Heart left ventricle (tissue), 16 donors: ENCODE measurements around the gene NUP214. TPM values are rescaled to one million over a fixed set of nuclear protein-coding genes. Genes with fewer than 3 reads are reported as not detected.
A peak's percentile ranks its signal among the peaks of the same experiment; 100 is the strongest.

Experiments
- ATAC-seq, 4 donors: fragments of 200-7000 bp; cut with Tn5 transposase; one replicate each; pipeline ENCODE4 v1.9.1; 2020 to 2022; ENCODE audit warnings: moderate library complexity in 4 of 4, mild to moderate bottlenecking in 3 of 4, moderate number of reproducible peaks in 1 of 4
- DNase-seq, 5 donors: peaks; one replicate each; pipeline ENCODE4 v3.0.0-alpha.2; 2020
- H3K27ac ChIP-seq, 12 donors: fragments of 200-600 bp; sonication (generic) in 4 of 12; one replicate each; pipeline versions ENCODE4 v1.5.0 to v1.8.0; 2016 to 2022; ENCODE audit warnings: mild to moderate bottlenecking in 2 of 12
- H3K27me3 ChIP-seq, 9 donors: fragments of 200-600 bp; sonication (generic) in 2 of 9; one replicate each; pipeline versions ENCODE4 v1.5.1 to v1.8.0; 2016 to 2022; ENCODE audit warnings: mild to moderate bottlenecking in 3 of 9
- H3K36me3 ChIP-seq, 9 donors: fragments of 200-600 bp; sonication (generic) in 2 of 9; one replicate each; pipeline versions ENCODE4 v1.5.0 to v1.8.0; 2018 to 2022; ENCODE audit warnings: mild to moderate bottlenecking in 2 of 9
- H3K4me1 ChIP-seq, 12 donors: fragments of 200-600 bp; sonication (generic) in 4 of 12; one replicate each; pipeline versions ENCODE4 v1.5.0 to v1.8.0; 2016 to 2022; ENCODE audit warnings: mild to moderate bottlenecking in 3 of 12
- H3K4me3 ChIP-seq, 12 donors: fragments of 200-600 bp; sonication (generic) in 4 of 12; one replicate each; pipeline versions ENCODE4 v1.5.0 to v1.8.0; 2017 to 2022; ENCODE audit warnings: mild to moderate bottlenecking in 9 of 12, moderate library complexity in 4 of 12
- H3K9me3 ChIP-seq, 12 donors: fragments of 200-600 bp; sonication (generic) in 4 of 12; one replicate each; pipeline versions ENCODE4 v1.5.0 to v1.8.0; 2016 to 2022; ENCODE audit warnings: mild to moderate bottlenecking in 1 of 12
- CTCF ChIP-seq, 12 donors: fragments of 200-600 bp; sonication (generic) in 4 of 12; IDR thresholded peaks; one replicate each; pipeline versions ENCODE4 v1.5.0 to v1.8.0; 2018 to 2022; ENCODE audit warnings: antibody characterized with exemption in 12 of 12, mild to moderate bottlenecking in 5 of 12
- POLR2A ChIP-seq, 2 donors: fragments of 450-650 bp; IDR thresholded peaks; one replicate each; pipeline ENCODE4 v1.6.1; 2017; ENCODE audit warnings: antibody characterized with exemption in 2 of 2, mild to moderate bottlenecking in 2 of 2, moderate library complexity in 2 of 2
- WGBS, 4 donors: extraction: QIAGEN DNeasy Blood & Tissue Kit in 2 of 4; methylation state at CpG; one replicate each; pipeline versions ENCODE4 v1.1.5 to v1.1.7; 2013 to 2018; 5-methylcytosine and 5-hydroxymethylcytosine counted together
- intact Hi-C, 10 donors: fragments of 100-400 bp; cut with DNase I; formaldehyde crosslinking; loops; one replicate each; pipeline versions ENCODE4 v1.11.1 to v1.14.2; 2022
- polyA plus RNA-seq, 2 donors: library from polyadenylated mRNA; stranded (reverse); fragments of 200-250 nt; gene quantifications; one replicate each; pipeline ENCODE4 v1.2.3, GENCODE V29; 2013
- total RNA-seq, 9 donors: library from RNA; depleted of rRNA in 2 of 9; stranded (reverse); fragments of >200 nt in 2 of 9; fragmentation: NEBNext Ultra II Directional in 3 of 9; extraction: Animal tissue kit (Norgen Biotek cat#: 25700) in 3 of 9; gene quantifications; one replicate each; pipeline versions ENCODE4 v1.1.0 to v1.2.4, GENCODE V29; 2016 to 2023
- donor health status: ischemic (EF 13 %, LVEDD 7.1; RV severe dilation, severe dysfunction).
- donor health status: healthy with polysubstance abuse.
- donor health status: DM: no; HTN: yes; CAD: no.
- donor health status: DM: no; HTN: no; CAD: no.
- donor health status: ischemic (EF 25% LVEDD 6.9; RV normal size, moderate dysfunction).
- donor health status: ischemic (EF 25% LVEDD 5.7; RV mildly dilated, moderate dysfunction).
- donor health status: healthy.
- donor health status: DM: yes; HTN: yes; CAD: no.
- donor health status: ischemic (EF 35%, LVEDD 5.7; RV mildly dilated, moderate dysfunction).
- donor health status: nonischemic (EF 11% LVEDD 7.7; RV severe dilation, severe dysfunction).
- donor health status: DM: yes; HTN: yes; CAD: no.
- donor health status: PGD.
- donor health status: ischemic (EF 29% LVEDD 5.4; RV normal size, mild dysfunction).
- donor health status: nonischemic (EF 23%, LVEDD 6.1; RV moderate dilation, normal function).

The NUP214 gene
- total and polyA plus RNA-seq, 11 donors, result 13.7 to 45.1 (median 23.6) TPM

GRCh38 chr9:131216806-131217205, 91.4 kb downstream of the NUP214 start:
- ATAC-seq (no peak), DNase-seq (no peak)
- no peak for TF ChIP-seq POLR2A (IDR thresholded peaks at IDR 0.05)
- no peak for TF ChIP-seq CTCF (IDR thresholded peaks at IDR 0.05)
- peaks cover 0 to 10% (median 5%) of the 10 kb centered on the region in 12 donors for H3K9me3 ChIP-seq
- H3K4me1 ChIP-seq, result peaks cover 0 to 27% (median 14%) of the 10 kb centered on the region in 12 donors
- intact Hi-C loops, result no loop called here
- 85 to 93% (median 89%) methylated on average over 4 of the region's 4 CpGs for WGBS, 4 donors
- peak overlapping the region in 1 of 12 donors; percentile 41 for H3K27ac ChIP-seq
- no peak overlapping the region for H3K4me3 ChIP-seq
- peaks cover 0 to 46% (median 29%) of the 10 kb centered on the region in 9 donors for H3K36me3 ChIP-seq
- H3K27me3 ChIP-seq, result no peaks in the 10 kb centered on the region

DNA sequence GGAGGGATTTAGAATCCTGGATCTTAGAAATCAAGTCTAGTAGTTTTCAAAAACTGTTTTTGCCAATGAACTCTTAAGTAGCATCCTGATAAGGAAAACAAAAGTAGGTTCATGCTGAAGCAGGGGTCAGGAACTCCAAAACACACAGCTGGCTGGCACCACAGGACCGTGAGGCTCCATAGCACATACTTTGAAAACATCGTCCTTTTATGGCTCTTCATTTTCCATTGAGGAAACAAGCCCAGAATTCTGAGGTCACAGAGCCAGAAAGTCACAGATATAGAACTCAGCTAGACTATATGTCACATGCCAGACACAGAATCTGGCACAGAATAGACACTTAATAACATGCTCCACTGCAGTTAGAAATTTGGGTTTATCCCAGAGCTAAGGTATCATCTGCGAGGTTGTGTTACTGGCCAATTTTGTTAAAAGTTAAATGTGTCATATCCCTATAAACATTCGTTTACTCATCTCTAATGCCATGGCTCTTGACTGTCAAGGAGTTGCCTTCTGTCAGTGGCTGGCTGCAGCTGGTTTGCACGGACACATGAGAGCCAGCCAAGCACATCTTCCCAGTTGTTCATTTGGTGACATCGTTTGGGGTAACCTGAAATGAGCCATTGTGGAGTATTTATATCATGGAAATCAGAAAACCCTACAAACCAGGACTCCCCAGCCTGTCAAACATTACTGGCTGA, 92.1 kb downstream of the NUP214 start:
- H3K9me3 ChIP-seq, result peaks cover 0 to 3% (median under 1%) of the 10 kb centered on the region in 12 donors
- DNase-seq, result no peak

DNA sequence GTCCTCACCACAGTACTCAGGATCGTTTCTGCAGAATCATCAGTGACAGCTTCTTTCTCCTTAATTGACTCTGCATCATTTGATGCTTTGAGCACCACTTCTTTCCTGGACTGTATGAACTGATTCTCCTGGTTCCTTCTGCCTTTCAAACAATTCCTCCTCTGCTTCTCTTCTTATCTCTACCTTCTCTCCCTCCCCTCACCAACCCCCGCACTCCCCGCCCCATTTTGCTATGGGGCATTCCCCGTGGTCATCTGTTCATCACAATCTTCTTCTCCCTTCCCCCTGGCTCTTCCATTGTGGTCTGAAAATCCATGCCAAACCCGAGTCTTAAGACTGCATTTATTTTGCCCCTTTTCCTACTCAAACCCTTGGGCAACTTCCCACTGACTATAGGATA, 93.0 kb downstream of the NUP214 start:
- Histone ChIP-seq H3K4me1 (peaks cover 0 to 27% (median 14%) of the 10 kb centered on the region in 12 donors), H3K27me3 (no peaks in the 10 kb centered on the region), H3K36me3 (peaks cover 0 to 60% (median 30%) of the 10 kb centered on the region in 9 donors), H3K4me3 (no peak overlapping the region), H3K9me3 (no peaks in the 10 kb centered on the region), H3K27ac (no peak overlapping the region)
- DNase-seq (no peak), ATAC-seq (no peak)
- 77 to 83% (median 83%) methylated on average over 5 of the region's 5 CpGs for WGBS, 4 donors
- TF ChIP-seq POLR2A (IDR thresholded peaks at IDR 0.05) (no peak), CTCF (IDR thresholded peaks at IDR 0.05) (no peak)
- intact Hi-C loops, result no loop called here

More for the DNA sequence above, 92.1 kb downstream of the NUP214 start:
- Histone ChIP-seq H3K4me3 (no peak overlapping the region), H3K27ac (peak overlapping the region in 1 of 12 donors; percentile 41), H3K36me3 (peaks cover 0 to 52% (median 22%) of the 10 kb centered on the region in 9 donors), H3K4me1 (peaks cover 0 to 27% (median 14%) of the 10 kb centered on the region in 12 donors), H3K27me3 (no peaks in the 10 kb centered on the region)
- TF ChIP-seq POLR2A (IDR thresholded peaks at IDR 0.05) (no peak), CTCF (IDR thresholded peaks at IDR 0.05) (no peak)
- ATAC-seq, result peak in 2 of 4 donors; percentile 38 to 39
- 51 to 57% (median 55%) methylated on average over 6 of the region's 6 CpGs for WGBS, 4 donors
- intact Hi-C loops, result no loop called here

DNA sequence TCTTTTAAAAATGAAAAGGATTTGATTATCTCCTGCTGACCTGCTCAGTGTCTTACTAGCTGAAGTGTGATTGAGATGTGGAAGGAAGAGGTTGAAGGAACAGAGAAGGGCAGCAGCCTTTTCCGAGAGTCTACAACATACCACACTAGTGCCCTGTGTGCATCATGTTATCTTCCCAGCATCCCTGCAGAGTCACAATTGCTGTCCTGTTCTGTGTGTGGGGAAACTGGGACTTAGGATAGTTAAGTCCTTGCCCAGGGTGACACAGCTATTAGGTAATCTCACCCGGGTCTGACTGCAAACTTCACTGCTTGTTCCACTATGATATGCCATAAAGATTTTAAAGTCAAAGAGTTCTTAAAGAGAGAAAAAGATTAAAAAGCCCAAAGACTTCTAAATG, 95.1 kb downstream of the NUP214 start:
- TF ChIP-seq CTCF (IDR thresholded peaks at IDR 0.05) (no peak), POLR2A (IDR thresholded peaks at IDR 0.05) (no peak)
- Histone ChIP-seq H3K27ac (no peak overlapping the region), H3K4me3 (no peak overlapping the region), H3K4me1 (peaks cover 0 to 12% (median 1%) of the 10 kb centered on the region in 12 donors), H3K27me3 (no peaks in the 10 kb centered on the region), H3K36me3 (peaks cover 0 to 73% (median 29%) of the 10 kb centered on the region in 9 donors), H3K9me3 (no peaks in the 10 kb centered on the region)
- 82 to 93% (median 88%) methylated on average over 2 of the region's 2 CpGs for WGBS, 4 donors
- ATAC-seq (no peak), DNase-seq (no peak)
- intact Hi-C loops, result no loop called here
